Endothelial cell of umbilical vein (primary cell): Measurements from ENCODE around the gene RBFOX1.

Experiments
- EZH2 ChIP-seq: IDR thresholded peaks from 2 replicates; pipeline ENCODE4 v1.6.1; 2012; ENCODE audit warnings: borderline replicate concordance, low read depth, mild to moderate bottlenecking, moderate library complexity, low read length, inconsistent platforms; ENCODE audit not compliant: severe bottlenecking
- FOS ChIP-seq: IDR thresholded peaks from 2 replicates; pipeline ENCODE4 v1.6.1; 2011; ENCODE audit warnings: mild to moderate bottlenecking, low read length, moderate library complexity, borderline replicate concordance; ENCODE audit not compliant: insufficient read depth
- MYC ChIP-seq: IDR thresholded peaks from one replicate; pipeline ENCODE4 v1.6.1; 2011; ENCODE audit warnings: mild to moderate bottlenecking, low read depth, low read length
- POLR2A ChIP-seq: IDR thresholded peaks from 2 replicates; pipeline ENCODE4 v1.6.1; 2012; ENCODE audit warnings: low read depth, mild to moderate bottlenecking, control low read depth, low read length
- TF ChIP-seq, protein P1 (sequence below), 2 donors: IDR thresholded peaks; 1 replicate in 1 of 2; 2 replicates in 1 of 2; pipeline ENCODE4 v1.5.1; 2011; ENCODE audit warnings: low read length in 2 of 2, mild to moderate bottlenecking in 2 of 2, moderate library complexity in 2 of 2, control low read depth in 1 of 2, inconsistent platforms in 1 of 2, low read depth in 1 of 2; ENCODE audit not compliant: insufficient read depth in 1 of 2; ENCODE audit errors: extremely low read depth in 1 of 2
- TF ChIP-seq, protein P2 (sequence below): IDR thresholded peaks from 2 replicates; pipeline ENCODE4 v1.6.1; 2011; ENCODE audit not compliant: insufficient read depth, insufficient read length

DNA sequence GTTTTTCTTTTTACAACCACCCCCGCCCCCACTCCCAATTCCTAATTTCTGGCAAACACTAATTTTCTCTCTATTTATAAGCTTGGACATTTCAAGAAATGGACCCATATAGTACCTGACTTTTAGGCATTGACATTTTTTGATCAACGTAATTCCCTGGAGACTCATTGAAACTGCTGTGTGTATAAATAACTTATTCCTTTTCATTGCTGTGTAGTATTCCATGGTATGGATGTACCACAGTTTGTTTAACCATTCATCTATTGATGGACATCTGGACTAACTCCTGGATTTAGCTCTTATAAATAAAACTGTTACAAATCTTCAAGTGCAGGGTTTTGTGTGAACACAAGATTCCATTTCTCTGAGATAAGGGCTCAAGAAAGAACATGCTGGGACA is 47.1 kb upstream of the RBFOX1 start:
- TF ChIP-seq, protein P1, sequence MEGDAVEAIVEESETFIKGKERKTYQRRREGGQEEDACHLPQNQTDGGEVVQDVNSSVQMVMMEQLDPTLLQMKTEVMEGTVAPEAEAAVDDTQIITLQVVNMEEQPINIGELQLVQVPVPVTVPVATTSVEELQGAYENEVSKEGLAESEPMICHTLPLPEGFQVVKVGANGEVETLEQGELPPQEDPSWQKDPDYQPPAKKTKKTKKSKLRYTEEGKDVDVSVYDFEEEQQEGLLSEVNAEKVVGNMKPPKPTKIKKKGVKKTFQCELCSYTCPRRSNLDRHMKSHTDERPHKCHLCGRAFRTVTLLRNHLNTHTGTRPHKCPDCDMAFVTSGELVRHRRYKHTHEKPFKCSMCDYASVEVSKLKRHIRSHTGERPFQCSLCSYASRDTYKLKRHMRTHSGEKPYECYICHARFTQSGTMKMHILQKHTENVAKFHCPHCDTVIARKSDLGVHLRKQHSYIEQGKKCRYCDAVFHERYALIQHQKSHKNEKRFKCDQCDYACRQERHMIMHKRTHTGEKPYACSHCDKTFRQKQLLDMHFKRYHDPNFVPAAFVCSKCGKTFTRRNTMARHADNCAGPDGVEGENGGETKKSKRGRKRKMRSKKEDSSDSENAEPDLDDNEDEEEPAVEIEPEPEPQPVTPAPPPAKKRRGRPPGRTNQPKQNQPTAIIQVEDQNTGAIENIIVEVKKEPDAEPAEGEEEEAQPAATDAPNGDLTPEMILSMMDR (IDR thresholded peaks at IDR 0.05; ENCODE audit: extremely low read depth in 1 of 2, insufficient read depth in 1 of 2, low read depth in 1 of 2, low read length in 2 of 2): no peak
- TF ChIP-seq EZH2: no peak
- no peak for TF ChIP-seq POLR2A
- no peak for TF ChIP-seq FOS
- TF ChIP-seq, protein P2, sequence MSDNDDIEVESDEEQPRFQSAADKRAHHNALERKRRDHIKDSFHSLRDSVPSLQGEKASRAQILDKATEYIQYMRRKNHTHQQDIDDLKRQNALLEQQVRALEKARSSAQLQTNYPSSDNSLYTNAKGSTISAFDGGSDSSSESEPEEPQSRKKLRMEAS: no peak
- no peak for TF ChIP-seq MYC
